ENCODE data around the gene GRK2. TPM values are rescaled to one million over a fixed set of nuclear protein-coding genes. Genes with fewer than 3 reads are reported as not detected.

Gene GRK2
- total RNA-seq, 1 donor from 2014 or later, result 100 TPM

- H3K4me3 ChIP-seq, result no peak overlapping the region
- H3K36me3 ChIP-seq, result no peaks in the 10 kb centered on the region
- no peaks in the 10 kb centered on the region for H3K9me3 ChIP-seq
- peaks cover 27% of the 10 kb centered on the region for H3K4me1 ChIP-seq
- TF ChIP-seq POLR2AphosphoS5 (IDR thresholded peaks at IDR 0.05; ENCODE audit: insufficient read depth in 1 of 2, low read depth in 1 of 2), result no peak
- TF ChIP-seq CTCF (IDR thresholded peaks at IDR 0.05), result no peak
- TF ChIP-seq POLR2A (IDR thresholded peaks at IDR 0.05), result no peak
- no peak overlapping the region for H3K27ac ChIP-seq
- intact Hi-C loops (cut with DNase I), result no loop called here
- DNase-seq (ENCODE audit: extremely low spot score in 2 of 2), result no peak
- no peaks in the 10 kb centered on the region for H3K27me3 ChIP-seq
Observed at GRCh38 chr11:67320691-67321090, 54.4 kb downstream of the GRK2 start.

- peaks cover 26% of the 10 kb centered on the region for H3K4me1 ChIP-seq
- H3K27ac ChIP-seq, result no peak overlapping the region
- no peaks in the 10 kb centered on the region for H3K36me3 ChIP-seq
- no peaks in the 10 kb centered on the region for H3K27me3 ChIP-seq
- no peak overlapping the region for H3K4me3 ChIP-seq
- no peak for DNase-seq (ENCODE audit: extremely low spot score in 2 of 2)
- intact Hi-C loops (cut with DNase I), result no loop called here
- no peaks in the 10 kb centered on the region for H3K9me3 ChIP-seq
- no peak for TF ChIP-seq POLR2A (IDR thresholded peaks at IDR 0.05)
- no peak for TF ChIP-seq POLR2AphosphoS5 (IDR thresholded peaks at IDR 0.05; ENCODE audit: insufficient read depth in 1 of 2, low read depth in 1 of 2)
Observed at GRCh38 chr11:67321313-67321871, 55.1 kb downstream of the GRK2 start.

DNA sequence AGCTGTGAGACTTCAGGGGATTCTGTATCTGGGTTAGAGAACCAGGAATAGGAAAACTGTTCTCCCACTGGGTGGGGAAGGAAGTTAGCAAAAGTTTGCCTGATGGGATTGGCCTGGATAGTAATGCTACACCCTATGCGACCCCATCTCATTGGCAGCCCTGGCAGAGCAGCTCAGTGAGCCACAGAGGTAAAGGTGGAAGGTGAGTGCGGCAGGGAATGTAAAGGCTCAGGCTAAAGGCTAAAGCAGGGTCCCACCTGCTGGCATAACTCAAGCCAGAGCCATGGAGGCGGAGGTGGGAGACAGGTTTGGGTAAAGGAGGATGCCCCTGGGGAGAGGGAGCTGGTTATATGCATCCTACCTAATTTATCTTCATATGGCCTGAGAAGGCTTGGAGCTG is 55.8 kb downstream of the GRK2 start:
- no peaks in the 10 kb centered on the region for H3K36me3 ChIP-seq
- no peak for DNase-seq (ENCODE audit: extremely low spot score in 2 of 2)
- no peak overlapping the region for H3K4me3 ChIP-seq
- no peaks in the 10 kb centered on the region for H3K27me3 ChIP-seq
- H3K27ac ChIP-seq, result no peak overlapping the region
- intact Hi-C loops (cut with DNase I), result no loop called here
- no peaks in the 10 kb centered on the region for H3K9me3 ChIP-seq
- H3K4me1 ChIP-seq, result peaks cover 21% of the 10 kb centered on the region
- TF ChIP-seq POLR2A (IDR thresholded peaks at IDR 0.05) (no peak), CTCF (IDR thresholded peaks at IDR 0.05) (no peak), POLR2AphosphoS5 (IDR thresholded peaks at IDR 0.05; ENCODE audit: insufficient read depth in 1 of 2, low read depth in 1 of 2) (no peak)

DNA sequence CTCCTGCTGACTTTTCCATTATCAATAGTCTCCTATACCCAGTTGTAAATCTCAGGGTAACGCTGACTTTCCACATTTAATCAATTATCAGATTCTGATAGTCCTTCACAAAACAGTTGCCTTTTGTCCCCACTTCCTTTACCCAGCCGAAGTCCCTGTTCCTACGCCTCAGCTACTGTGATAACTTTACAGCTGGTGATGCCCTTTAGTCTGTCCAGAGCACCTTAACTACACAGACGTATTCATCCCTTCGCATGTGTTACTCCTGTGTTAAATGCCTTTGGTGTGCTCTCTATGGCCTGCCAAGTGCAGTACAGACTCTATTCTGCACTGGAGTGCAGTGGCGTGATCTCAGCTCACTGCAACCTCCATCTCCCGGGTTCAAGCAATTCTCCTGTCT is 57.3 kb downstream of the GRK2 start:
- Histone ChIP-seq H3K36me3 (no peaks in the 10 kb centered on the region), H3K27me3 (no peaks in the 10 kb centered on the region), H3K4me1 (peaks cover 14% of the 10 kb centered on the region), H3K9me3 (no peaks in the 10 kb centered on the region), H3K4me3 (no peak overlapping the region), H3K27ac (no peak overlapping the region)
- intact Hi-C loops (cut with DNase I), result no loop called here
- no peak for DNase-seq (ENCODE audit: extremely low spot score in 2 of 2)
- TF ChIP-seq POLR2A (IDR thresholded peaks at IDR 0.05), result no peak
- TF ChIP-seq CTCF (IDR thresholded peaks at IDR 0.05), result no peak
- TF ChIP-seq POLR2AphosphoS5 (IDR thresholded peaks at IDR 0.05; ENCODE audit: insufficient read depth in 1 of 2, low read depth in 1 of 2), result no peak

GRCh38 chr11:67332081-67332691 is 65.9 kb downstream of the GRK2 start:
- intact Hi-C loops (cut with DNase I), result no loop called here
- H3K36me3 ChIP-seq, result no peaks in the 10 kb centered on the region
- TF ChIP-seq POLR2AphosphoS5 (IDR thresholded peaks at IDR 0.05; ENCODE audit: insufficient read depth in 1 of 2, low read depth in 1 of 2) (no peak), POLR2A (IDR thresholded peaks at IDR 0.05) (no peak), CTCF (IDR thresholded peaks at IDR 0.05) (no peak)
- no peak overlapping the region for H3K4me3 ChIP-seq
- H3K27ac ChIP-seq, result no peak overlapping the region
- no peaks in the 10 kb centered on the region for H3K4me1 ChIP-seq
- no peak for DNase-seq (ENCODE audit: extremely low spot score in 2 of 2)
- H3K27me3 ChIP-seq, result no peaks in the 10 kb centered on the region
- H3K9me3 ChIP-seq, result no peaks in the 10 kb centered on the region

Other genes with a start within 250 kb of the GRK2 start
- gene SYT12, start 243.3 kb upstream of the GRK2 start, total RNA-seq, result 0.49 TPM
- gene RHOD, start 209.6 kb upstream of the GRK2 start, total RNA-seq, result 26.5 TPM
- gene KDM2A, start 147.2 kb upstream of the GRK2 start, total RNA-seq, result 51.8 TPM
- 62.9 TPM for gene ANKRD13D, start 22.8 kb downstream of the GRK2 start, total RNA-seq
- 98.0 TPM for gene SSH3, start 37.1 kb downstream of the GRK2 start, total RNA-seq
- 80.0 TPM for gene POLD4, start 87.1 kb downstream of the GRK2 start, total RNA-seq
- gene CLCF1, start 107.1 kb downstream of the GRK2 start, total RNA-seq, result 20.6 TPM
- gene RAD9A, start 125.5 kb downstream of the GRK2 start, total RNA-seq, result 20.6 TPM
- 102 TPM for gene PPP1CA, start 135.4 kb downstream of the GRK2 start, total RNA-seq
- 6.6 TPM for gene TBC1D10C, start 137.6 kb downstream of the GRK2 start, total RNA-seq
- 1.7 TPM for gene CARNS1, start 149.2 kb downstream of the GRK2 start, total RNA-seq
- gene RPS6KB2, start 162.0 kb downstream of the GRK2 start, total RNA-seq, result 50.6 TPM
- 18.2 TPM for gene PTPRCAP, start 171.2 kb downstream of the GRK2 start, total RNA-seq
- 70.7 TPM for gene CORO1B, start 177.0 kb downstream of the GRK2 start, total RNA-seq
- gene GPR152, start 186.3 kb downstream of the GRK2 start, total RNA-seq, result not detected
- gene CABP4, start 188.9 kb downstream of the GRK2 start, total RNA-seq, result 0.98 TPM
- 88.6 TPM for gene TMEM134, start 202.8 kb downstream of the GRK2 start, total RNA-seq
- gene AIP, start 216.6 kb downstream of the GRK2 start, total RNA-seq, result 82.7 TPM
- 21.9 TPM for gene PITPNM1, start 238.9 kb downstream of the GRK2 start, total RNA-seq
- gene CDK2AP2, start 241.7 kb downstream of the GRK2 start, total RNA-seq, result 46.4 TPM

All from vagina (tissue), 2 donors.